ENCODE results near the gene UVSSA.
"Not testable (repeated sequence)": the region's sequence is repeated elsewhere in the genome, so short reads cannot be mapped to it uniquely, and the experiment has no call there.

UVSSA gene

GRCh38 chr4:1317177-1318045 is 29.6 kb upstream of the UVSSA start:
- no peak for DNase-seq

GRCh38 chr4:1318046-1318375 is 29.0 kb upstream of the UVSSA start:
- no peak for DNase-seq

- peak in 1 of 2 donors; percentile 41 for DNase-seq
These were observed 28.4 kb upstream of the UVSSA start for GRCh38 chr4:1318488-1319213.

GRCh38 chr4:1321486-1321885 is 25.5 kb upstream of the UVSSA start:
- no peak for DNase-seq

- no peak for DNase-seq
These were observed 24.9 kb upstream of the UVSSA start for GRCh38 chr4:1321946-1322650.

- DNase-seq, result no peak
These were observed 23.8 kb upstream of the UVSSA start for GRCh38 chr4:1323280-1323634.

- DNase-seq, result no peak
These were observed 23.2 kb upstream of the UVSSA start for GRCh38 chr4:1323635-1324442.

GRCh38 chr4:1324443-1325175 is 22.4 kb upstream of the UVSSA start:
- not testable (repeated sequence) for DNase-seq

- no peak for DNase-seq
These were observed 21.9 kb upstream of the UVSSA start for GRCh38 chr4:1325176-1325480.

GRCh38 chr4:1325681-1326635 is 21.1 kb upstream of the UVSSA start:
- DNase-seq, result no peak

GRCh38 chr4:1326751-1327525 is 20.1 kb upstream of the UVSSA start:
- no peak for DNase-seq

GRCh38 chr4:1327526-1328266 is 19.3 kb upstream of the UVSSA start:
- DNase-seq, result no peak

- no peak for DNase-seq
These were observed 18.5 kb upstream of the UVSSA start for GRCh38 chr4:1328267-1329155.

GRCh38 chr4:1329408-1330371 is 17.3 kb upstream of the UVSSA start:
- peak; percentile 45 to 57 for DNase-seq

- DNase-seq, result peak; percentile 52 to 74
These were observed 16.0 kb upstream of the UVSSA start for GRCh38 chr4:1330761-1331590.

Measured in CD4-positive, alpha-beta T cell treated with Interferon alpha-2 for 1 hour (primary cell).